Measurements from ENCODE around the gene LDLRAD3. TPM values are rescaled to one million over a fixed set of nuclear protein-coding genes. Genes with fewer than 3 reads are reported as not detected.

The LDLRAD3 gene
- total RNA-seq, 1 donor from 2014 or later: 14.9 TPM

- H3K36me3 Mint-ChIP-seq (ENCODE audit: low read depth, unreplicated experiment): no peaks in the 10 kb centered on the region
- FAIRE-seq: no peak
- H3K4me1 Mint-ChIP-seq (ENCODE audit: low read depth, unreplicated experiment): peaks cover 20% of the 10 kb centered on the region
- no peak overlapping the region for H3K27ac Mint-ChIP-seq (ENCODE audit: unreplicated experiment)
- Histone ChIP-seq H2AFZ (ENCODE audit: low read depth, low read length) (no peak overlapping the region), H3K4me2 (ENCODE audit: low read length) (no peak overlapping the region), H3K36me3 (ENCODE audit: insufficient read depth, low read length) (no peaks in the 10 kb centered on the region), H3K4me3 (ENCODE audit: insufficient read depth, low read depth, low read length) (no peak overlapping the region), H3K4me1 (ENCODE audit: insufficient read depth, low read length) (peaks cover 10% of the 10 kb centered on the region), H3K9ac (ENCODE audit: low read length) (no peak overlapping the region), H3K79me2 (ENCODE audit: insufficient read depth, low read length) (no peaks in the 10 kb centered on the region), H4K20me1 (ENCODE audit: insufficient read depth, low read length) (no peaks in the 10 kb centered on the region), H3K27me3 (ENCODE audit: insufficient read depth, low read length) (peaks cover 2% of the 10 kb centered on the region), H3K27ac (ENCODE audit: low read depth, low read length) (no peak overlapping the region), H3K9me3 (ENCODE audit: insufficient read depth, low read depth, low read length) (no peaks in the 10 kb centered on the region)
- H3K27me3 Mint-ChIP-seq (ENCODE audit: low read depth, unreplicated experiment): no peaks in the 10 kb centered on the region
- H3K9me3 Mint-ChIP-seq (ENCODE audit: unreplicated experiment): no peaks in the 10 kb centered on the region
- TF ChIP-seq EZH2 (IDR thresholded peaks at IDR 0.05; ENCODE audit: insufficient read depth, low read length): no peak
- TF ChIP-seq, protein P1, sequence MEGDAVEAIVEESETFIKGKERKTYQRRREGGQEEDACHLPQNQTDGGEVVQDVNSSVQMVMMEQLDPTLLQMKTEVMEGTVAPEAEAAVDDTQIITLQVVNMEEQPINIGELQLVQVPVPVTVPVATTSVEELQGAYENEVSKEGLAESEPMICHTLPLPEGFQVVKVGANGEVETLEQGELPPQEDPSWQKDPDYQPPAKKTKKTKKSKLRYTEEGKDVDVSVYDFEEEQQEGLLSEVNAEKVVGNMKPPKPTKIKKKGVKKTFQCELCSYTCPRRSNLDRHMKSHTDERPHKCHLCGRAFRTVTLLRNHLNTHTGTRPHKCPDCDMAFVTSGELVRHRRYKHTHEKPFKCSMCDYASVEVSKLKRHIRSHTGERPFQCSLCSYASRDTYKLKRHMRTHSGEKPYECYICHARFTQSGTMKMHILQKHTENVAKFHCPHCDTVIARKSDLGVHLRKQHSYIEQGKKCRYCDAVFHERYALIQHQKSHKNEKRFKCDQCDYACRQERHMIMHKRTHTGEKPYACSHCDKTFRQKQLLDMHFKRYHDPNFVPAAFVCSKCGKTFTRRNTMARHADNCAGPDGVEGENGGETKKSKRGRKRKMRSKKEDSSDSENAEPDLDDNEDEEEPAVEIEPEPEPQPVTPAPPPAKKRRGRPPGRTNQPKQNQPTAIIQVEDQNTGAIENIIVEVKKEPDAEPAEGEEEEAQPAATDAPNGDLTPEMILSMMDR (IDR thresholded peaks at IDR 0.05; ENCODE audit: insufficient read depth, low read depth, low read length): no peak
- DNase-seq (ENCODE audit: low read depth): no peak
- no peak overlapping the region for H3K4me3 Mint-ChIP-seq (ENCODE audit: unreplicated experiment)
Observed at GRCh38 chr11:36227044-36227443, 283.2 kb downstream of the LDLRAD3 start.

- H3K4me1 Mint-ChIP-seq (ENCODE audit: low read depth, unreplicated experiment): peaks cover 22% of the 10 kb centered on the region
- no peaks in the 10 kb centered on the region for H3K27me3 Mint-ChIP-seq (ENCODE audit: low read depth, unreplicated experiment)
- Histone ChIP-seq H3K27me3 (ENCODE audit: insufficient read depth, low read length) (peaks cover 2% of the 10 kb centered on the region), H3K4me2 (ENCODE audit: low read length) (no peak overlapping the region), H3K9ac (ENCODE audit: low read length) (no peak overlapping the region), H3K79me2 (ENCODE audit: insufficient read depth, low read length) (no peaks in the 10 kb centered on the region), H3K4me1 (ENCODE audit: insufficient read depth, low read length) (peaks cover 10% of the 10 kb centered on the region), H3K36me3 (ENCODE audit: insufficient read depth, low read length) (no peaks in the 10 kb centered on the region), H3K27ac (ENCODE audit: low read depth, low read length) (no peak overlapping the region), H3K9me3 (ENCODE audit: insufficient read depth, low read depth, low read length) (no peaks in the 10 kb centered on the region), H4K20me1 (ENCODE audit: insufficient read depth, low read length) (no peaks in the 10 kb centered on the region), H2AFZ (ENCODE audit: low read depth, low read length) (no peak overlapping the region), H3K4me3 (ENCODE audit: insufficient read depth, low read depth, low read length) (no peak overlapping the region)
- H3K4me3 Mint-ChIP-seq (ENCODE audit: unreplicated experiment): no peak overlapping the region
- no peak for FAIRE-seq
- H3K36me3 Mint-ChIP-seq (ENCODE audit: low read depth, unreplicated experiment): no peaks in the 10 kb centered on the region
- DNase-seq (ENCODE audit: low read depth): no peak
- TF ChIP-seq EZH2 (IDR thresholded peaks at IDR 0.05; ENCODE audit: insufficient read depth, low read length): no peak
- TF ChIP-seq, protein P1 (IDR thresholded peaks at IDR 0.05; ENCODE audit: insufficient read depth, low read depth, low read length): no peak
- H3K9me3 Mint-ChIP-seq (ENCODE audit: unreplicated experiment): no peaks in the 10 kb centered on the region
- no peak overlapping the region for H3K27ac Mint-ChIP-seq (ENCODE audit: unreplicated experiment)
Observed at GRCh38 chr11:36228689-36229088, 284.8 kb downstream of the LDLRAD3 start.

DNA sequence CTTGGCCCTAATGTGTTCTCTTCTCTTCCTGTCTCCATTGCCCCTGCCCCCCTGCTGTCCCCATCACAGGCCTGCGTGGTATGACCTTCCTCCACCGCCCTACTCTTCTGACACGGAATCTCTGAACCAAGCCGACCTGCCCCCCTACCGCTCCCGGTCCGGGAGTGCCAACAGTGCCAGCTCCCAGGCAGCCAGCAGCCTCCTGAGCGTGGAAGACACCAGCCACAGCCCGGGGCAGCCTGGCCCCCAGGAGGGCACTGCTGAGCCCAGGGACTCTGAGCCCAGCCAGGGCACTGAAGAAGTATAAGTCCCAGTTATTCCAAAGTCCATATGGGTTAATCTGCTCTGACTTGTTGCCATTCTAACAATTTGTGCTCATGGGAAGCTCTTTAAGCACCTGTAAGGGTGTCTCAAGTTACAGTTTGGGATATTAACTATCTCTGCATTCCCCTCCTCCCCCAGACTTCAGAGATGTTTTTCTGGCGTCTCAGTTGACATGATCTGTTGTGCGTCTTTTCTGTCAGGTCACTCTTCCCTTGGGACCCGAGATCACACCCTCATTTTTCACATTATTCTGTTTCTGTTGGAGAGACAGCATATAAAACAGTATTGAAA is 285.3 kb downstream of the LDLRAD3 start:
- Histone ChIP-seq H2AFZ (ENCODE audit: low read depth, low read length) (no peak overlapping the region), H3K27me3 (ENCODE audit: insufficient read depth, low read length) (peaks cover 2% of the 10 kb centered on the region), H3K4me2 (ENCODE audit: low read length) (no peak overlapping the region), H3K4me1 (ENCODE audit: insufficient read depth, low read length) (peaks cover 10% of the 10 kb centered on the region), H3K36me3 (ENCODE audit: insufficient read depth, low read length) (no peaks in the 10 kb centered on the region), H3K9me3 (ENCODE audit: insufficient read depth, low read depth, low read length) (no peaks in the 10 kb centered on the region), H4K20me1 (ENCODE audit: insufficient read depth, low read length) (no peaks in the 10 kb centered on the region), H3K79me2 (ENCODE audit: insufficient read depth, low read length) (no peaks in the 10 kb centered on the region), H3K4me3 (ENCODE audit: insufficient read depth, low read depth, low read length) (no peak overlapping the region), H3K9ac (ENCODE audit: low read length) (no peak overlapping the region), H3K27ac (ENCODE audit: low read depth, low read length) (no peak overlapping the region)
- TF ChIP-seq, protein P1 (IDR thresholded peaks at IDR 0.05; ENCODE audit: insufficient read depth, low read depth, low read length): no peak
- TF ChIP-seq EZH2 (IDR thresholded peaks at IDR 0.05; ENCODE audit: insufficient read depth, low read length): no peak
- Mint-ChIP-seq H3K9me3 (ENCODE audit: unreplicated experiment) (no peaks in the 10 kb centered on the region), H3K27me3 (ENCODE audit: low read depth, unreplicated experiment) (no peaks in the 10 kb centered on the region), H3K4me3 (ENCODE audit: unreplicated experiment) (no peak overlapping the region), H3K4me1 (ENCODE audit: low read depth, unreplicated experiment) (peaks cover 22% of the 10 kb centered on the region), H3K36me3 (ENCODE audit: low read depth, unreplicated experiment) (no peaks in the 10 kb centered on the region), H3K27ac (ENCODE audit: unreplicated experiment) (no peak overlapping the region)
- DNase-seq (ENCODE audit: low read depth) (no peak), FAIRE-seq (no peak)
